Measurements from ENCODE around the gene FAM76A.

FAM76A gene

GRCh38 chr1:27811741-27812500 lies 86.2 kb downstream of the FAM76A start:
- no peak for TF ChIP-seq PAX5 (IDR thresholded peaks at IDR 0.05; ENCODE audit: insufficient read depth, low read length, severe bottlenecking)
- no peak for FAIRE-seq
- no peak for DNase-seq (ENCODE audit: insufficient read length, low spot score)

All from GM12891 (cell line).